Mesothelial cell of epicardium (in vitro differentiated cells): ENCODE results near the gene IRX3. TPM values are rescaled to one million over a fixed set of nuclear protein-coding genes. Genes with fewer than 3 reads are reported as not detected.

ENCODE experiments used
- DNase-seq, 2 experiments: peaks; one replicate each; pipeline ENCODE4 v3.0.0; 2021; ENCODE audit warnings: low spot score in 2 of 2; ENCODE audit not compliant: unreplicated experiment in 2 of 2
- H3K27ac Mint-ChIP-seq: 2 replicates; pipeline ENCODE4 v1.8.0; 2021; ENCODE audit warnings: mixed read lengths
- H3K27me3 Mint-ChIP-seq: 2 replicates; pipeline ENCODE4 v1.8.0; 2021; ENCODE audit warnings: low read depth, mixed read lengths
- H3K36me3 Mint-ChIP-seq: 2 replicates; pipeline ENCODE4 v1.8.0; 2021; ENCODE audit warnings: mixed read lengths
- H3K4me1 Mint-ChIP-seq: 2 replicates; pipeline ENCODE4 v1.8.0; 2021; ENCODE audit warnings: mixed read lengths
- H3K4me3 Mint-ChIP-seq: 2 replicates; pipeline ENCODE4 v1.8.0; 2021; ENCODE audit warnings: mild to moderate bottlenecking, moderate library complexity, mixed read lengths
- H3K9me3 Mint-ChIP-seq: 2 replicates; pipeline ENCODE4 v1.8.0; 2021; ENCODE audit warnings: mixed read lengths
- CTCF ChIP-seq: fragments of 200-600 bp; sonication (generic); IDR thresholded peaks from one replicate; pipeline ENCODE4 v1.5.0; 2021; ENCODE audit warnings: antibody characterized with exemption; ENCODE audit not compliant: unreplicated experiment
- total RNA-seq: library from RNA; stranded (reverse); gene quantifications from 3 replicates; pipeline ENCODE4 v1.2.1, GENCODE V29; 2021

The IRX3 gene
- total RNA-seq, 1 donor from 2014 or later: 45.2 TPM

- Mint-ChIP-seq H3K4me3 (no peak overlapping the region), H3K27me3 (no peaks in the 10 kb centered on the region), H3K36me3 (no peaks in the 10 kb centered on the region), H3K27ac (no peak overlapping the region), H3K4me1 (peaks cover 16% of the 10 kb centered on the region), H3K9me3 (peaks cover 6% of the 10 kb centered on the region)
- TF ChIP-seq CTCF: no peak
- DNase-seq: peak in 1 of 2 experiments; percentile 21
Observed at GRCh38 chr16:54242199-54242598, 44.4 kb downstream of the IRX3 start.

GRCh38 chr16:54241525-54241924 is 45.1 kb downstream of the IRX3 start:
- Mint-ChIP-seq H3K9me3 (peaks cover 6% of the 10 kb centered on the region), H3K27ac (no peak overlapping the region), H3K27me3 (no peaks in the 10 kb centered on the region), H3K36me3 (no peaks in the 10 kb centered on the region), H3K4me3 (no peak overlapping the region), H3K4me1 (peaks cover 16% of the 10 kb centered on the region)
- TF ChIP-seq CTCF: no peak
- DNase-seq: peak in 1 of 2 experiments; percentile 2

GRCh38 chr16:54240271-54241129 is 46.1 kb downstream of the IRX3 start:
- Mint-ChIP-seq H3K4me1 (peaks cover 16% of the 10 kb centered on the region), H3K27me3 (no peaks in the 10 kb centered on the region), H3K9me3 (peaks cover 3% of the 10 kb centered on the region), H3K36me3 (no peaks in the 10 kb centered on the region), H3K27ac (no peak overlapping the region), H3K4me3 (no peak overlapping the region)
- TF ChIP-seq CTCF: no peak
- DNase-seq: no peak

- H3K27me3 Mint-ChIP-seq: no peaks in the 10 kb centered on the region
- no peak for TF ChIP-seq CTCF
- no peaks in the 10 kb centered on the region for H3K36me3 Mint-ChIP-seq
- no peak overlapping the region for H3K4me3 Mint-ChIP-seq
- H3K4me1 Mint-ChIP-seq: peaks cover 16% of the 10 kb centered on the region
- peaks cover 3% of the 10 kb centered on the region for H3K9me3 Mint-ChIP-seq
- no peak overlapping the region for H3K27ac Mint-ChIP-seq
- DNase-seq: peak in 1 of 2 experiments; percentile 34
Observed at GRCh38 chr16:54239456-54239855, 47.1 kb downstream of the IRX3 start.

- no peak for DNase-seq
- peak overlapping the region; percentile 43 for H3K27ac Mint-ChIP-seq
- no peaks in the 10 kb centered on the region for H3K36me3 Mint-ChIP-seq
- peaks cover 3% of the 10 kb centered on the region for H3K9me3 Mint-ChIP-seq
- TF ChIP-seq CTCF: no peak
- H3K27me3 Mint-ChIP-seq: no peaks in the 10 kb centered on the region
- no peak overlapping the region for H3K4me3 Mint-ChIP-seq
- peaks cover 13% of the 10 kb centered on the region for H3K4me1 Mint-ChIP-seq
Observed at GRCh38 chr16:54236773-54237172, 49.8 kb downstream of the IRX3 start.
